HG02884 (cell line): ENCODE measurements around the gene SYNDIG1.

Experiments used
- ATAC-seq: cut with Tn5 transposase; IDR thresholded peaks from one replicate; pipeline ENCODE4 v1.9.1; 2021; ENCODE audit warnings: mild to moderate bottlenecking, moderate library complexity; ENCODE audit not compliant: unreplicated experiment

SYNDIG1 gene

DNA sequence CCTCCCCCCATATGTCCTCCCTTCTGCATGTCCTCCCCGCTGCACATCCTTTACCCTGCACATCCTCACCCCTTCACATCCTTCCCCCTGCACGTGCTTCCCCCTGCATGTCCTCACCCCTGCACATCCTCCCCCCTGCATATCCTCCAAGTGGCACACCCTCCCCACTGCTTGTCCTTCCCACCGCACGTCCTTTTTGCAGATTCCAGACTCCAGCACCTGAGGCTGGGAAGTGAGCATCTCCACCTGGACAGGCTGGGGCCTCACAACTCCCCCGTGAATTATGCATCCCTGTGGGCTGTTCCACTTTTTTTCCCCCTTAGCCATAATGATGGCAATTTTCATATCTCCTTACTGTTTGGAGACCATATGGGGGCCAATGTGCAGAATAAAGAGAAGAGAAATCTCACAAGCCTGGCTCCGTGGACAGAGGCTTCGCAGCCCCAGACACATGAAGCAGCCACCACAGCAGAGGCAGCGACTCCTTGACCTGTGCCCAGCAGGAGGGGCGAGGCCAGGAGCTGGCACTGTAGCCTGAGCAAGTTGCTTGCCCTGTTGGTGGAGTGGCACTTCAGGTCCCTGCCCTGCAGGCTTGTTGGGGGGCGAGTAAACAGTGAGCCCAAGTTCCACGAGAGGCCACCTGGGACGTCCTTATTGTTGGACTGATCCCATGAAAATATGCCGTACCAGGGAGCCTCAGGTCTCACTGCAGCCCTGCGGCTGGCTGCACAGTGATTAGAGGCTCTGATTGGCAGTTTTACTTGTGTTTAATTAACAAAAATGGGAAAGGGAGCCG lies 113.1 kb downstream of the SYNDIG1 start:
- no peak for ATAC-seq

DNA sequence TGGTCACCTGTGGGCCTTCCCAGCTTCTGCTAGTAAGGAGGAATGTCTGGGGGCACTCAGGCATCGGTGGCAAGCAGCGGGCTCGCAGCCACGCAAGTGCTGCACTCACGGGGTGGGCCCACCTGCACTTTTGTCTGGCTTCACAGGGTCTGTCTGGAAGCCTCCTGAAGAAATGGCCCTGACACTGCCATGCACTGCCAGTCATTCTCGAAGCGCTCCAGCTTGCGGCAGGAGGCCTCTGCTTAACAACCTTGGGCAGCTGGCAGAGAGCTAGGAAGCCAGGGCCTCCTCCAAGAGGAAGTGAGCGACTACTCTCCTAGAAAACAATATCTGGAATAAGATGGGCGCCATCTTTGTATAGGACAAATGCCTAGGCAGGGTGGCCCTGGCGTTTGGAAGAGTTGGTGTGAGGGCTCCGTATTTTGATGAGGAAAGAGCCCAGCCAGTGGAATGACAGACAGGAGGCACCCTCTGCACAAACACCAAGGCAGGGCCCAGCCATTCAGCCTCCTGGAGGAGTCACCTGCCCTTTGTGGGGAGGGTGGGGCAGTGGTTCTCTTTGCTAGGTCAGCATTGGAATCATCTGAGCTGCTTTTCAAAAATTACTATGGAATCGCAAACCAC lies 113.9 kb downstream of the SYNDIG1 start:
- no peak for ATAC-seq

DNA sequence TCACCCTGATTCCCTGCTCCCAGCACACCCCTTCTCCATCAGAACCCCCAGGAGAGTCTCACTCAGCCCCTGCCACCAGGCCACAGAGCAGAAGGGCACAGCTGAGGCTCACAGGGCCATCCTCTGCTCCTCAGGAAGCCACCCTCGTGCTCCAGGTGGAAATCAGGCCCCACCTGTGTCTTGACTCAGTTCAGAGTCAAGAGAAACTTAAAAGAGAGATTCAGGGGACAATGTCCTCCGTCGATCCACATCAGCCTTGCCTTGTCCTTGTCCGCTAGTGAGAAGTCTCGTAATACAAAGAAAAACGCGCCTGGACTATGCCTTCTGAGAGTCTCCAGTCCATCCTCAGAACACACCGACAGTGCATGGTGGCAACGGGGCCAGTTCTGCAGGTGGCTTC lies 114.6 kb downstream of the SYNDIG1 start:
- ATAC-seq: no peak

DNA sequence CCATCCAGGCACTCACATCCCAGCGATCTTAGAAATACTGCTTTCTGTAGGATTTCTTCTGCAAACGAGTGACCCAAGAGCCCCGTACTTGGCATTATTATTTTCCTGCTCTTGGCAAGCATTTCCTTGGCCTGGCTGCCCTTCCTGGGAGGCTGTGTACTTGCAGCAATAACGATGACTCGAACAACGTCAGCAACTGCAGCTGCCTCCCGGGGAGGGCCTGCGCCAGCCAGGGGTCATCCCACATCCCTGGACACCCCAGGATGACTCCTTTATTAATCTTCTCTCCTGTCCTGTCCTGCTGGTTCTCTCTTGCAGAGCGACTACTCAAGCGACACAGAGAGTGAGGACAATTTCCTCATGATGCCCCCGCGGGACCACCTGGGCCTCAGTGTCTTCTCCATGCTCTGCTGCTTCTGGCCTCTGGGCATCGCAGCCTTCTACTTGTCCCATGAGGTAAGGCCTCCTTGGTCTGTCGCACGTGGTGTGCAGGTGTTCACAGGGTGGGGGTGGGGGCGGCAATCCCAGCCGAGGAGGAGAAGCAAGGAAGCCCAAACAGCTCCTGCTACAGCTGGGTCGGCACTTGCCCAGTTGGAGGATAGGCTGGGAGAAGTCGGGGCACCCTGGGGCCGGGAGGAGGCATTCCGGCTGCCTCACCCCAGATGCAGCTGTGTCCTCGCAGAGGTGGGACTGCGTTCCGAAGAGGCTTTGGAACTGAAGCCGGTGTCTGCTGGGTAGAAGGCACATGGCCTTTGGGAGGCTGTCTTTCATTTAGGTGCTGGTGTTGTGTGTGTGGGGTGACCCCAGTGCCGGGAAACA lies 115.3 kb downstream of the SYNDIG1 start:
- ATAC-seq: no peak

DNA sequence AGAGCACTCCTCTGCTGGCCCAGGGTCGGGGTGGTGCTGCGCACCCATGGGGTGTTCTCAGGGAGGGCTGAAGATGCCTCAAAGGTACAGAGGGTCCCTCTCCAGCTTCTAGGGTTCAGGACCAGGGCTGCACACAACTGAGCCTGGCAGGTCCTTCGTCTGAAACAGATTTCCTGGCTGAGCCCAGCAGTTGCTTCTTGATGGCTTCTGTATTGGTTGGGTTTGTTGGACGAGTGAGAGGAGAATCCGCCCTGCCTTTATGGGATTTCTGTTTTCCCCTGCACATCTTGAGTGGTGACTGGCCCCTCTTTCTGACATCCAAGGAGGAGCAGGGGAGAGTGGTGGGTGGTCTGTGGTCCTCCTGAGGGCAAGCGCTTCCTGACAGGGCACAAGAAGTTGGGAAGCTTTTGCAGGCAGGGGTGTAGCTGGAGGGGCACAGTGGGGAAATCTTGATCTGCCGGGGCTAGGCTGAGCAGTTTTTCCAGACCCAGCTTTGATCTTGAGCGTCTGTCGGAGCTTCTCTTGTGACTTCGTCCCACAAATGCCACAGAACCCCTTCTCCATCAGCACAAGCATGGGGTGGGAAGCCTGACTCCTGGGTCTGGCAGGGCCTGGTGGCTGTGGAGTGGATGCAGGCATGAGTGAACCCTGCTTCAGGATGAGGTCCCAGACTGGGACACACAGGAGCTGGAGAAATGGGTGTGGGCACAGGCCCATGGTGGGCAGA lies 116.5 kb downstream of the SYNDIG1 start:
- no peak for ATAC-seq

DNA sequence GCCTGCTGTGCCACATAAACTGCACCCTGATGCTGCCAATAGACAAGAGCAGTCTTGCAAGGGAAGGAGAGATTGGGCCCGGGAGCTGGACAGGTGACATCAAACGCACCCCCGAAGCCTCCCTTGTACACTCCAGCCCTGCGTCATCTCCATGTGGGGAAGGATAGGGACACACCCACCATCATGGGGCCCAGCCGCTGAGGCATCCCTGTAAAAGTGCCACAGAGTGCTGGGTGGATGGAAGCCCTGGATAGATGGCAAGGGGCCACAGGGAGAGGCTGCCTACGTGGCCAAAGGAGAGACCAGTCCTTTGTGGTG lies 117.1 kb downstream of the SYNDIG1 start:
- ATAC-seq: no peak

DNA sequence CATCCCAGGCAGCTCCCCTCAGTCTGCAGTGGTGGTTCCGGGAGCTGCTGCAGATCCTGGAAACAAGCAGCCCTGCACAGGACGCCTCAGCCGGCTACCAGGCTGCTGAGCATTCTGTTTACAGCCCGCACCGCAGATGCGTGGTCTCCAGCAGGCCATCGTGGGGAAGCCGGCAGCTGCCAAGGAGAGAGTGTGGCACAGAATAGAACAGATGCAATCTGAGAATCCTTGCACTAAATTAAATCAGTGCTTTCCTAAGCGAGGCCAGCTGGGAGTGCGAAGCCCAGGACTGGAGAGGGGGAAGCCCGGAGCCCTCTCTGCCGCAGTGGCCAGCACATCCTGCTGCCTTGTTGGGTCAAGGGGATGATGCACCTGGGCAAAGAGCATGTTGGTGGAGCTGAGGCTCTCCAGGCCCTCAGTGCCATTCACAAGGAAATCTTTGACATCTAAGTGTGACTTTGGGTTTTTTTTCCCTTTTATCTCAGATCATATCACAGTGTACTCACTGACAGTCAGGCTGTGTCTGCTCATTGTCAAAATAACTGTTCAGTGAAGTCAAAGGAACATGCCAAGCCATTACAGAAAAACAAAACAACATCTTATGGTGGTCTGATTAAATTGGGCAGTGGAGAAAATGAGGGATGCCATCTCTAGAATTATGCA lies 118.1 kb downstream of the SYNDIG1 start:
- ATAC-seq: no peak

DNA sequence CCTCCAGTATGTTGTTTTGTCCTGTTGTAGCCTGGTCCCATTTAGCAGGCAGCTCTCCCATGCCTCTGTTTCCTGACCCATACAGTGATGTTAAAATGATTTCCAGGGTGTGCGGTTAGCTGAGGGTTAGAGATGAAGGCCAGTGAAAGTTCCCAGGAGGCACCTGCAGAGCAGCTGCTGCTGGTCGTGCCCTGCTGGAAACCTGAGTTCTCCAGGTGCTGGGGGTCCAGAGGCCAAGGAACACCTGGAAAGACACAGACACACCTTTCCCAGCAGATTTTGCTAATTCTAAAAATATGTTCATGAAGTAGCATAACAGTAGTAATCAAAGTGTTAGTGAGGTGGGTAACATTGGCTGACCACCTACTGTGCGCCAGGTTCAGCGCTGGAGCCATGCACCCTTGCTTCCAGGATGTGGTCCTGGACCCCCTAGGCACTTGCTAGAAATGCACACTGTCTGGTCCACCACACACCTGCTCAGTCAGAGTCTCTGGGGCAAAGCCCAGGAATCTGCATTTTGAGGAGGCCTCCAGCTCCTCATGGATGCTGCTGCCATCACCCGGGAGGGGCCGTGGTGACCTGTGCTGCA lies 118.7 kb downstream of the SYNDIG1 start:
- ATAC-seq: no peak

DNA sequence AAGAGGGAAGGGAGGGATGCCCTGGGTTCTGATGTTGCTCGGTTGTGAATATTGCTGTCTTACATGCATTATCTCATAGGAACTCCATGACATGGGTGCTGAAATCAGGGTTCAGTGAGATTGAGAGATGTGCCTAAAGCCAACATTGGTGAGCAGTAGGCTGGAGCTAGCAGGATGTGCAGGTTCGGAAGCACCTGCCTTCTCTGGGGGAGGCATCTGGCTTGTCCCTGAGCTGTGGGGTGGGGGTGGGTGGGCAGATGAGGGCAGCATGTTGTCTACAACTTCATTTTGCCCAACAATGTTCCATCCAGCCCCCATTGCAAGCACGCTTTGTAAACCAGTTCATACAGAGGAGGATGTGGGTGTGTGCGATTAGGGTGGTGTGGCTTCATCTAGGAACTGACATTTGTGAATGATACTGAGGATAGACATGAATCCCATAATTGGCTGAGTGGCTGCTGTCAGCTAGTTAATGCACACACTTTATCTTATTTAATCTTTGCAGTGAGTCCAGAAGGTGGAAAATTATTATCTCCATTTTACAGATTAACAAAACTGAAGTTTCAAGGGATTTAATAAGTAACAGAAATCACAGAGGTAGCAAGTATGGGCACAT lies 119.4 kb downstream of the SYNDIG1 start:
- ATAC-seq: no peak

DNA sequence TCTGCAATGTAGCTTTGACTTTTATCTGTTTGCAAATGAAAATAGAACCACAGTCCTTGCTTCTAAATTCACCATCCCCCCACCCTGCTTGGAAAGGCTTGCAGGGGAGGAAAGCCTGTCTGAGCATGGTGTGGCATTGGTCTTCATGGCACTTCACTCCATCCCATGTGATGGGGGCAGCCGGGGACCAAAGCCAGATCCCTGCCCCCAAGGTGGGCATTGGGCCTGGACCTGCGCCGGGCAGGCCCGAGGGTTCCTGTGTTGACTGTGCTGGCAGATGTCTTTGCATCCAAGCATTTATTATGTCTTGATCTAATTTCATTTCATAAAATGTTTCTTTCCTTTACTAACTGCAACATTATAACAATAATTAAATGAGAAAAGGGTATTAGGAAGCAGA lies 120.0 kb downstream of the SYNDIG1 start:
- no peak for ATAC-seq

DNA sequence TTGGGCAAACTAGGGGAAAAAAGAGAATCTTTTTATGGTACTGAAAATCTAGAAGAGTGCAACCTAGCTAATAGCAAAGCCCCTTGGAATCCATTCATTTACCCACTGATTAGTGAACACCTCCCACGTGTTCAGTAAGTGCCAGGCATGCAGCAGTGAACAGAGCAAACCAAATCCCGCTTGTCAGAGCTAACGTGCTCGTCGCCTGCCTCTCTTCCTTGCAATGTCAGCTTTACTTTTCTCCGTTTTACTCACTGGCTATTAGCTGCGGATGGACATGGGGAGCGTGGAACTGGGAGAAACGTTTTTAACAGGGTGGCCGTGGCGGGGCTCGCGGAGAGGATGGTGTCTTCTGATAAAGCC lies 120.4 kb downstream of the SYNDIG1 start:
- ATAC-seq: no peak

DNA sequence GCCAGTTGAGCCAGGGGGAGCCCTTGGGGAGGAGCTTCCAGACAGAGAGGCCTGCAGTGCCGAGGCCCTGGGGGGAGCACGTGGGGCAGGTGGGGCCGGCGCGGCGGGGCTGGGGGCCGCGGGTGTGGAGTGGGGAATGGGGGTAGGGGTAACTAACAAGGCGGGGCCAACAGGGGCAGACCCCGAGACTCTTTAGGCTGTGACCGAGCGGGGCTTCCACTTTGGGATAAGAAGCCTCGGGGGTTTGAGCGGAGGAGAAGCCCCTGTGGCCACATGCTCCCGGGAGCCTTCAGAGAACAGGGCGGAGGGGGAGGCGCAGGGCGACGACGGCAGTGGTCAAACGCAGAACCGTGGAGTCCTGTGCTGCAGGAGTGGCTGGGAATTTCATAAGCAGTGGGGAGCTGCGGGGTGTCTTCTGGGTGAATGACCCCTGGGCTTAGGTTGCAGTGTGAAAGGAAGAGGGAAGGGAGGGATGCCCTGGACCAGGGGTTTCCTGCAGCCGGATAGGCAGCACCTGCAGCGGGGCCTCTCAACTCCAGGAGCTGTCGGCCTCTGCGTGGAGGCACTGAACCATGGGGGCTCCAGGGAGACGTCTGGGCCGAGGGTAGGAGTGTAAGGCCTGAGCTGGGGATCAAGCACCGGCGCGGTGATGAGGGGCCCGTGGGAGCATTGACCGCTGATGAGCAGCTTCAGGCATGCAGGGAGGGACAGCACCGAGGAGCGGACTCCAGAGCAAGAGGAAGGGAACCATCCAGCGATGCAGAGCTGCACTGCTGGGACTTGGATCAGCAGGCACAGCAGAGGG lies 121.0 kb downstream of the SYNDIG1 start:
- no peak for ATAC-seq

DNA sequence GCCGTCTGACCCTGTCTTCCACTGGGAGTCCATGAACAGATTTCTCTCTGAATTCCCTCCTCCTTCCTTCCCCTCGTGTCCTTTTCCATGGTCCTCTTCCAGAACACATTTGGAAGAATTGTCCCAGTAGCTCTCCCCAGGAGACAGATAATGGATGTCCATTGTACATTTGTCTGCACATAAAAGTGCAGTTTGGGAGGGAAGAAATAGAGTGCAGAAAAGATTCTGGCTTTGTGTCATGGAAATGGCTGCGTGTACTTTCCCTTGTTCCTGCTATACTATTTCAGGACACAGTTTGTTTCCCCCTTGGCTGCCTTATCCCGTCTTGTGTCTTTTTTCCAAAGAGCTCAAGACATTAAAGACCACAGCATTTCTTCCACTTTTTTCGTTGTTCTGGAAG lies 127.6 kb downstream of the SYNDIG1 start:
- no peak for ATAC-seq

DNA sequence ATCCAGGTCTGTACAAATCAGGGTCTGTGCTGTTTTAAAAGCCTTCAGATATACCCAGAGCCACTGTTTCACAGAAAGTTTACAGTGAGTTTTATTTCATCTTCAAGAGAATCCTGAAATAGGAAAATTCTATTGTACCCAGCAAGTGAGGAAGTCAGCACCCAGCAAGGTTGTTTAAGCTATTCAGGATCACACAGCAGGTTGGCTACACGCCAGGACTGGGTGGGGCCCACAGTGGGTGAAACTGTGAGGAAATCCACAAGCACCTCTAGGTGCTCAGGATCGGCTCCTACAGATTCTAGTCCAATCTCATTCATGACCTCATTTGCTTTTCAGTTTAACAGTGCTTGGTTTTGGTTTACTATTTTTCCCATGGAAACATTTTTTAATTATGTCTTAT lies 128.9 kb downstream of the SYNDIG1 start:
- no peak for ATAC-seq

DNA sequence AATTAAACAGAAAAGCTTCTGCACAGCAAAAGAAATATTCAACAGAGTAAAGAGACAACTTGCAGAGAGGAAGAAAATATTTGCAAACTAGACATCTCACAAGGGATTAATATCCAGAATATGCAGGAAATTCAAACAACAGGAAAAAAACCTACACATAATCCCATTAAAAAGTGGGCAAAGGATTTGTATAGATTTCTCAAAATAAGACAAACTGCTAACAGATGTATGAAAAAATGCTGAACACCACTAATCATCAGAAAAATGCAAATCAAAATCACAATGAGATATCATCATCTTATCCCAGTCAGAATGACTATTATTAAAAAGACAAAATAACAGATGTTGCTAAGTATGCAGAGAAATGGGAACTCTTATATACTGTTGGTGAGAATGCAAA lies 129.6 kb downstream of the SYNDIG1 start:
- no peak for ATAC-seq

DNA sequence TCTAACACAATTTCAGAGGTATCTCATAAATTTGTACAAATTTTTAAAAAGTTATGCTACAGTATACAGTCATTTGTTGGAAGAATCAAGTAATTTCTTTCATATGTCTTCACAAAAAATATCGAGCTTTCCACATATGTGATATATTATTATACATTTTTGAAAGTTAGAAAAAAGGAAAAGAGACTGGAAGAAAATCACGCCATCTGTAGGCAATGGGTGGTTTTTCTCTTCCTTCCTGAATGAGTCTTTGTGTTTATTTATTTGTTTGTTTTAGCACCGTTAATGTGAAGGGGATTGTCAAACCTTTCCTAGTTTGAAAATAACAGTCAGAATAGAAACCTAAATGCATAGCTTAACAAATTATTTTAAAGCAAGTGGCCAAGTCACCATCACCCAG lies 130.6 kb downstream of the SYNDIG1 start:
- ATAC-seq: no peak

DNA sequence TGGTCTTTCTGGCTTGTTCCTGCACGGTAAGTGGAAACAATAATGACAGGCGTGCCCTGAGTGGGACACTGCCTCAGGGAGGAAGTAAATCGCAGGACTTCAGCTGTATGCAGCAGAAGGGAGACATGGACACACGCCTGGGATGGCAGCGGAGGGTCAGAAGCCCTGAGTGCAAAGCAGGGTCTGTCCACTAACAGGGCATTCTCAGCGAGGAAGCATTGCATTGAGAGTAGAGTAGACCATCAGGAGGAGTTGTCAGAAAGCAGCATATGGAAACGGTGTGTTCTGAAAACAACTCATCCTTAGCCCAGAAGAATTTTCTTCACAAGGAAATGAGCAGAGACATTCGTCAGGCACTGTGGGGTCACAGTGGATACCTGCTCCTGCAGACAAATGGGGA lies 134.0 kb downstream of the SYNDIG1 start:
- no peak for ATAC-seq

DNA sequence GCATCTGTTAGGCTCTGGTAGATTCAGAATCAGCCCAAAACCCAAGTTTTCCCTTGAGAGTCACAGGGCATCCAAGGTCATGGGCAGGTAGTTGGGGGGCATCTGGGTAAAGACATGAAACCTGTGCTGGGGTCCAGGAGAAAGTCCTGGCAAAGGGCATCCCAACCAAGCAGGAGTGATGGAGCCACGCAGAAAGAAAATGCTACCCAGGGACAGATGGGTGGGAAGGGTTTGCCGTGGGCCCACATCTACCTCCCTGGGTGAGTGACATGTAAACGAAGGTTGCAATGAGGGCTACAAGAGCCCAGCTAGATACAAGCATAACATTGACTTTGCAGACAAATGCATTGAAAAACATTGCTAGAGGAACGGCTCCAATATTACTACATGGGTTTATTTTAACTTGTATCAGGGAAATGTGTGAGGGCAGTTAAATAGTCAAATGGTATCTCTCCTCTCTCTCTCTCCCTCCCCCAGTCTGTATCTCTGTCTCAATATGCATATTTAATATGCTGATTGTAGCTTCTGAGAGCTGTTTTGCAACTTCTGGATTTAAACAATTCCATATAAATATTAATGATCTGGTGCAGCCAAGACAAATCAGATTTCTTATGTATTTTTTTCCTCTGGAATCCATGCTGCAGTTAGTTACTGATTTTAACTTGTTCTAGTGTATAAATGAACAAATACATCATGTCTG lies 135.7 kb downstream of the SYNDIG1 start:
- ATAC-seq: no peak
